HepG2 (cell line): Measurements from ENCODE around the gene COQ7. TPM values are rescaled to one million over a fixed set of nuclear protein-coding genes. Genes with fewer than 3 reads are reported as not detected.

Source experiments
- ATRX ChIP-seq: sonication (generic); formaldehyde crosslinking; IDR thresholded peaks from 2 replicates; pipeline ENCODE4 v1.4.0; 2020; ENCODE audit warnings: missing genetic modification reagents, borderline replicate concordance
- CCAR2 ChIP-seq: fragments of 200-400 bp; formaldehyde crosslinking; optimal IDR thresholded peaks from 2 replicates; pipeline ENCODE3; 2018; ENCODE audit warnings: low read depth, mild to moderate bottlenecking, low read length, moderate library complexity
- FOXP1 ChIP-seq, 2 experiments: fragments of 450-650 bp in 1 of 2; IDR thresholded peaks; 2 replicates each; pipeline ENCODE4 v1.6.1; 2017 to 2018; ENCODE audit warnings: antibody characterized with exemption in 1 of 2
- PCBP2 ChIP-seq: fragments of 200-400 bp; formaldehyde crosslinking; optimal IDR thresholded peaks from 2 replicates; pipeline ENCODE3; 2018; ENCODE audit warnings: low read length, low read depth; ENCODE audit not compliant: poor library complexity, severe bottlenecking
- PHF8 ChIP-seq: sonication (generic); formaldehyde crosslinking; IDR thresholded peaks from 2 replicates; pipeline ENCODE4 v1.5.0; 2020; ENCODE audit warnings: missing genetic modification reagents
- PRMT3 ChIP-seq: sonication (generic); formaldehyde crosslinking; IDR thresholded peaks from 2 replicates; pipeline ENCODE4 v1.8.1; 2022; ENCODE audit warnings: low read depth, mild to moderate bottlenecking, moderate library complexity, missing genetic modification reagents, borderline replicate concordance
- SIN3A ChIP-seq: IDR thresholded peaks from 2 replicates; pipeline ENCODE4 v1.6.1; 2011; ENCODE audit warnings: low read depth, mild to moderate bottlenecking, control low read depth, low read length, borderline replicate concordance
- STAG1 ChIP-seq: sonication (generic); formaldehyde crosslinking; IDR thresholded peaks from 2 replicates; pipeline ENCODE4 v1.4.0; 2020; ENCODE audit warnings: missing genetic modification reagents
- ZFP62 ChIP-seq: sonication (generic); formaldehyde crosslinking; IDR thresholded peaks from 2 replicates; pipeline ENCODE4 v1.4.0; 2020; ENCODE audit warnings: missing genetic modification reagents
- ZNF841 ChIP-seq: sonication (generic); formaldehyde crosslinking; IDR thresholded peaks from 2 replicates; pipeline ENCODE4 v1.8.1; 2023; ENCODE audit warnings: missing genetic modification reagents, borderline replicate concordance
- polyA plus RNA-seq, 8 experiments: library from polyadenylated mRNA; depleted of rRNA in 3 of 8; stranded (reverse) in 7 of 8; unstranded in 1 of 8; fragments of >200 nt; fragmentation: Illumina TruSeq in 4 of 8; extraction: Trizol in 4 of 8; gene quantifications; 2 replicates each; pipeline versions ENCODE4 v1.2.1 to v1.2.3, GENCODE V29; 2011 to 2016; ENCODE audit warnings: low read depth in 4 of 8, missing spikeins in 1 of 8, mixed read lengths in 1 of 8; ENCODE audit not compliant: insufficient read depth in 1 of 8
- total RNA-seq, 5 experiments: library from RNA; depleted of rRNA; stranded (reverse); fragments of >200 nt; fragmentation: Illumina TruSeq; extraction: Trizol; gene quantifications; 2 replicates each; pipeline ENCODE4 v1.2.3, GENCODE V29; 2016; ENCODE audit warnings: low read depth in 1 of 5
- TF ChIP-seq, protein P1 (sequence below): sonication (generic); formaldehyde crosslinking; IDR thresholded peaks from 2 replicates; pipeline ENCODE4 v1.4.0; 2020; ENCODE audit warnings: missing genetic modification reagents, borderline replicate concordance
- TF ChIP-seq, protein P2 (sequence below): fragments of 450-650 bp; IDR thresholded peaks from 2 replicates; pipeline ENCODE4 v1.6.1; 2016
- TF ChIP-seq, protein P3 (sequence below): sonication (generic); formaldehyde crosslinking; IDR thresholded peaks from 2 replicates; pipeline ENCODE4 v1.4.0; 2020; ENCODE audit warnings: missing genetic modification reagents, borderline replicate concordance
- TF ChIP-seq, protein P4 (sequence below), 2 experiments: sonication (generic) in 1 of 2; formaldehyde crosslinking in 1 of 2; IDR thresholded peaks; 2 replicates each; pipeline versions ENCODE4 v1.5.1 to v1.6.1; 2011 to 2020; ENCODE audit warnings: borderline replicate concordance in 1 of 2, low read depth in 1 of 2, low read length in 1 of 2, mild to moderate bottlenecking in 1 of 2, missing genetic modification reagents in 1 of 2, moderate library complexity in 1 of 2
- TF ChIP-seq, protein P5 (sequence below): sonication (generic); formaldehyde crosslinking; IDR thresholded peaks from 2 replicates; pipeline ENCODE4 v1.4.0; 2020; ENCODE audit warnings: mild to moderate bottlenecking, missing genetic modification reagents

Gene COQ7
- total and polyA plus RNA-seq, 2 of the 13 experiments (the other 11 are each of a cell fraction or from before 2014, with no cell fraction given): 20.1 to 45.7 TPM

DNA sequence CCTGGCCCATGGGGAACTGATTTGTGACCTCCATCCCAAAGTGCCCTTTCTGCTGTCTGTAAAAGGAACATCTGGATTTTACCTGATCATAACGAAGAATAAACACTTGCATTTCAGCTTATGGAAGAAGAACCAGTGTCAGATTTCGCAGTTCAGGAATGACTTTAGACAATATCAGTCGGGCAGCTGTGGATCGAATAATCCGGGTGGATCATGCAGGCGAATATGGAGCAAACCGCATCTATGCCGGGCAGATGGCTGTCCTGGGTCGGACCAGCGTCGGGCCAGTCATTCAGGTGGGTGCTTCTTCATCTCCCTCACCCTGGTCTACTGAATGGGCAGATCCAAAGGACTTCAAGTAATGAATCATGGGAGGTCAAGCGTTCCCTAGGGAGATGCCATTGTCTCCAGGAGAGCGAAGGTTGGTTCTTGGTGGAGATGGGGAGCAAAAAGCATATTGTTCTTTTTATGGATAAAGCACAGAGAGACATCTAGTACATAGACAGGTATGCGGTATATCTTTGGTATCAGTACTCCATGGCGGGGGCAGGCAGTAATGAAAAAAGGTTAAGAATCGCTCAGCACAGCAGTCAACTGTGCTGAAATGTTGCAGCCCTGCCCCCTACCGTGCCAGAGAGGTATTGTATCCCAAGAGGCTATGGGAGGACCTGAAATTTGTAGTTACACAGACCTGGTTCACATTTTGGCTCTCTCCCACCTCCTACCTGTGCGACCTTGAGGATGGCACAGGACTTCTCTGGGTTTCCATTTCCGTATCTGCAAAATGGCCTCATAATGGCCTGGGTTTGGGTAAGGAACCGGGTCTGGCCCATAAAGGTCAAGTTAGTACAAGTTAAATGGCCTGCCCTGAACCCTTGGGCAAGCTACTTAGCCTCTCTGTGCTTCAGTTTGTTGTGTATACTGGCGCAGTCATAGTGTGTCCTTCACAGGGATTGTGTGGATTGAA, 4.7 kb downstream of the COQ7 start (continued):
- TF ChIP-seq, protein P1, sequence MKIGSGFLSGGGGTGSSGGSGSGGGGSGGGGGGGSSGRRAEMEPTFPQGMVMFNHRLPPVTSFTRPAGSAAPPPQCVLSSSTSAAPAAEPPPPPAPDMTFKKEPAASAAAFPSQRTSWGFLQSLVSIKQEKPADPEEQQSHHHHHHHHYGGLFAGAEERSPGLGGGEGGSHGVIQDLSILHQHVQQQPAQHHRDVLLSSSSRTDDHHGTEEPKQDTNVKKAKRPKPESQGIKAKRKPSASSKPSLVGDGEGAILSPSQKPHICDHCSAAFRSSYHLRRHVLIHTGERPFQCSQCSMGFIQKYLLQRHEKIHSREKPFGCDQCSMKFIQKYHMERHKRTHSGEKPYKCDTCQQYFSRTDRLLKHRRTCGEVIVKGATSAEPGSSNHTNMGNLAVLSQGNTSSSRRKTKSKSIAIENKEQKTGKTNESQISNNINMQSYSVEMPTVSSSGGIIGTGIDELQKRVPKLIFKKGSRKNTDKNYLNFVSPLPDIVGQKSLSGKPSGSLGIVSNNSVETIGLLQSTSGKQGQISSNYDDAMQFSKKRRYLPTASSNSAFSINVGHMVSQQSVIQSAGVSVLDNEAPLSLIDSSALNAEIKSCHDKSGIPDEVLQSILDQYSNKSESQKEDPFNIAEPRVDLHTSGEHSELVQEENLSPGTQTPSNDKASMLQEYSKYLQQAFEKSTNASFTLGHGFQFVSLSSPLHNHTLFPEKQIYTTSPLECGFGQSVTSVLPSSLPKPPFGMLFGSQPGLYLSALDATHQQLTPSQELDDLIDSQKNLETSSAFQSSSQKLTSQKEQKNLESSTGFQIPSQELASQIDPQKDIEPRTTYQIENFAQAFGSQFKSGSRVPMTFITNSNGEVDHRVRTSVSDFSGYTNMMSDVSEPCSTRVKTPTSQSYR (CRISPR knock-in tag): peak; percentile 25; the same call in 1 of the 2 replicates
- TF ChIP-seq ZNF841 (CRISPR knock-in tag) (no peak), ZFP62 (CRISPR knock-in tag) (peak; percentile 35; the same call in 1 of the 2 replicates), STAG1 (CRISPR knock-in tag) (peak; percentile 99), ATRX (no peak), CCAR2 (no peak), PRMT3 (CRISPR knock-in tag) (no peak), FOXP1 (IDR thresholded peaks at IDR 0.05) (no peak), FOXP1 (CRISPR knock-in tag; IDR thresholded peaks at IDR 0.05) (no peak), SIN3A (no peak), PHF8 (CRISPR knock-in tag) (0 out of 2 replicates have a peak, but pooled peaks have one; percentile 22), PCBP2 (no peak)
- TF ChIP-seq, protein P2, sequence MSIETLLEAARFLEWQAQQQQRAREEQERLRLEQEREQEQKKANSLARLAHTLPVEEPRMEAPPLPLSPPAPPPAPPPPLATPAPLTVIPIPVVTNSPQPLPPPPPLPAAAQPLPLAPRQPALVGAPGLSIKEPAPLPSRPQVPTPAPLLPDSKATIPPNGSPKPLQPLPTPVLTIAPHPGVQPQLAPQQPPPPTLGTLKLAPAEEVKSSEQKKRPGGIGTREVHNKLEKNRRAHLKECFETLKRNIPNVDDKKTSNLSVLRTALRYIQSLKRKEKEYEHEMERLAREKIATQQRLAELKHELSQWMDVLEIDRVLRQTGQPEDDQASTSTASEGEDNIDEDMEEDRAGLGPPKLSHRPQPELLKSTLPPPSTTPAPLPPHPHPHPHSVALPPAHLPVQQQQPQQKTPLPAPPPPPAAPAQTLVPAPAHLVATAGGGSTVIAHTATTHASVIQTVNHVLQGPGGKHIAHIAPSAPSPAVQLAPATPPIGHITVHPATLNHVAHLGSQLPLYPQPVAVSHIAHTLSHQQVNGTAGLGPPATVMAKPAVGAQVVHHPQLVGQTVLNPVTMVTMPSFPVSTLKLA: no peak
- TF ChIP-seq, protein P3, sequence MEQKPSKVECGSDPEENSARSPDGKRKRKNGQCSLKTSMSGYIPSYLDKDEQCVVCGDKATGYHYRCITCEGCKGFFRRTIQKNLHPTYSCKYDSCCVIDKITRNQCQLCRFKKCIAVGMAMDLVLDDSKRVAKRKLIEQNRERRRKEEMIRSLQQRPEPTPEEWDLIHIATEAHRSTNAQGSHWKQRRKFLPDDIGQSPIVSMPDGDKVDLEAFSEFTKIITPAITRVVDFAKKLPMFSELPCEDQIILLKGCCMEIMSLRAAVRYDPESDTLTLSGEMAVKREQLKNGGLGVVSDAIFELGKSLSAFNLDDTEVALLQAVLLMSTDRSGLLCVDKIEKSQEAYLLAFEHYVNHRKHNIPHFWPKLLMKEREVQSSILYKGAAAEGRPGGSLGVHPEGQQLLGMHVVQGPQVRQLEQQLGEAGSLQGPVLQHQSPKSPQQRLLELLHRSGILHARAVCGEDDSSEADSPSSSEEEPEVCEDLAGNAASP (CRISPR knock-in tag): 0 out of 2 replicates have a peak, but pooled peaks have one; percentile 30
- TF ChIP-seq, protein P4, sequence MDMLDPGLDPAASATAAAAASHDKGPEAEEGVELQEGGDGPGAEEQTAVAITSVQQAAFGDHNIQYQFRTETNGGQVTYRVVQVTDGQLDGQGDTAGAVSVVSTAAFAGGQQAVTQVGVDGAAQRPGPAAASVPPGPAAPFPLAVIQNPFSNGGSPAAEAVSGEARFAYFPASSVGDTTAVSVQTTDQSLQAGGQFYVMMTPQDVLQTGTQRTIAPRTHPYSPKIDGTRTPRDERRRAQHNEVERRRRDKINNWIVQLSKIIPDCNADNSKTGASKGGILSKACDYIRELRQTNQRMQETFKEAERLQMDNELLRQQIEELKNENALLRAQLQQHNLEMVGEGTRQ (IDR thresholded peaks at IDR 0.05; ENCODE audit: low read depth, low read length): no peak
- TF ChIP-seq, protein P4 (CRISPR knock-in tag; IDR thresholded peaks at IDR 0.05; ENCODE audit: borderline replicate concordance): no peak
- TF ChIP-seq, protein P5, sequence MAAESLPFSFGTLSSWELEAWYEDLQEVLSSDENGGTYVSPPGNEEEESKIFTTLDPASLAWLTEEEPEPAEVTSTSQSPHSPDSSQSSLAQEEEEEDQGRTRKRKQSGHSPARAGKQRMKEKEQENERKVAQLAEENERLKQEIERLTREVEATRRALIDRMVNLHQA (CRISPR knock-in tag): no peak
